C4-2B (cell line): ENCODE measurements around the gene PPP1R27.

Experiments used
- CTCF ChIP-seq: fragments of 450-650 bp; conservative IDR thresholded peaks from 2 replicates; pipeline ENCODE4 v1.5.1; 2017; ENCODE audit warnings: mild to moderate bottlenecking
- ZFX ChIP-seq: fragments of 450-650 bp; IDR thresholded peaks from 2 replicates; pipeline ENCODE4 v1.6.1; 2017

GRCh38 chr17:81806461-81807209, 28.2 kb downstream of the PPP1R27 start:
- no peak for TF ChIP-seq CTCF
- TF ChIP-seq ZFX: no peak
